Measurements from ENCODE around the gene ADGRE3.
A peak's percentile ranks its signal among the peaks of the same experiment; 100 is the strongest.

ADGRE3 gene, protein sequence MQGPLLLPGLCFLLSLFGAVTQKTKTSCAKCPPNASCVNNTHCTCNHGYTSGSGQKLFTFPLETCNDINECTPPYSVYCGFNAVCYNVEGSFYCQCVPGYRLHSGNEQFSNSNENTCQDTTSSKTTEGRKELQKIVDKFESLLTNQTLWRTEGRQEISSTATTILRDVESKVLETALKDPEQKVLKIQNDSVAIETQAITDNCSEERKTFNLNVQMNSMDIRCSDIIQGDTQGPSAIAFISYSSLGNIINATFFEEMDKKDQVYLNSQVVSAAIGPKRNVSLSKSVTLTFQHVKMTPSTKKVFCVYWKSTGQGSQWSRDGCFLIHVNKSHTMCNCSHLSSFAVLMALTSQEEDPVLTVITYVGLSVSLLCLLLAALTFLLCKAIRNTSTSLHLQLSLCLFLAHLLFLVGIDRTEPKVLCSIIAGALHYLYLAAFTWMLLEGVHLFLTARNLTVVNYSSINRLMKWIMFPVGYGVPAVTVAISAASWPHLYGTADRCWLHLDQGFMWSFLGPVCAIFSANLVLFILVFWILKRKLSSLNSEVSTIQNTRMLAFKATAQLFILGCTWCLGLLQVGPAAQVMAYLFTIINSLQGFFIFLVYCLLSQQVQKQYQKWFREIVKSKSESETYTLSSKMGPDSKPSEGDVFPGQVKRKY

DNA sequence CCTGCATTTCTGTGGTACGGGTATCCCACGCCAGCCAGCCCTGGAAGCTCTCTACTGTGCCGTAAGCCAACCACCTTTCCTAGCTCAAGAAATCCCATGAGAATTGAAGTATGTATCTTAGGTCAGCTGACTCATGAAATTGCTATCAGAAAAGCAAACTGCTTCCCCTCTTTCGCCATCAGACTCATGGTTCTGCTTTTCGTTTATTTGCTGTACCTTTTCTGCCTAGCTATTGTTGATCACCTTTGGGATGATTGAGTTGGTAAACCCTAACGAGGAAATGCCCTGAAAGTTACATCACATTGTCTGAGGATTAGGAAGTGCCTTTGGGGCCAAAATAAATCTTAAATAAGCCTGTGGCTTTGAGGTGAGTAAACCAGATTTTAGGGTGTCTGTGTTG lies at the start of gene ADGRE3:
ADGRE3 (minus strand) TSS at position 81 of the 400 bp plus-strand sequence; CDS start at position 7, 74 bp downstream.
- no peak for DNase-seq (ENCODE audit: low spot score)

DNA sequence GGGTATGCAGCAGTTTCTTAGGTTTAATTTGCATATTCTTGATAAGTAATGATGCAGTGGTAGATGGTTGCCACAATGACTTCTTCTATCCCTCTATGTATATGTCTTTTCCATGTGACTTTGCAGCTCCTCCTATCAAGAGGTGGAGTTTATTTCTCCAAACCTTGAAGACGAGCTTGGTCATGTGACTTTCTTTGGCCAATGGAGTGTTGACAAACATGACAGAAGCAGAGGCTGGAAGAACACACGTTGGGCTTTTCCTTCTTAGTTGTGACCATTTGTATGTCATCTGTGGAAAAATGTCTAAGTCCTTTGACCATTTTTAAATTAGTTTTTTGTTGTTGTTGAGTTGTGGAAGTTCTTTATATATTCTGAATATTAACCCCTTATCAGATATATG lies 47.5 kb upstream of the ADGRE3 start:
- DNase-seq (ENCODE audit: low spot score): no peak

DNA sequence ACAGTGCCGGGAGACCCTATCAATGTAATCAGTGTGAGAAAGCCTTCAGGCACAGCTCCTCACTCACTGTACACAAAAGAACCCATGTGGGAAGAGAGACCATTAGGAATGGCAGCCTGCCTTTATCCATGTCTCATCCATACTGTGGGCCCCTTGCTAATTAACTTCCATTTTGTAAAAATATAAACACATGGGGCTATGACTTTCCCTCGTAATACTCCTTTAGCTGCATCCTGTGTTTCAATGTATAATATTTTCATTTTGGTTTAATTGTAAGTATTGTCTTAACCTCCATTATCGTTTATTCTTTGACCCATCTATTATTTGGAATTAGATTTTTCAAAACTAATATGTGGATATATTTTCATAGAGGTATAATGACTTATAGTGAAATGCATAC lies 44.5 kb upstream of the ADGRE3 start:
- DNase-seq (ENCODE audit: low spot score): no peak

DNA sequence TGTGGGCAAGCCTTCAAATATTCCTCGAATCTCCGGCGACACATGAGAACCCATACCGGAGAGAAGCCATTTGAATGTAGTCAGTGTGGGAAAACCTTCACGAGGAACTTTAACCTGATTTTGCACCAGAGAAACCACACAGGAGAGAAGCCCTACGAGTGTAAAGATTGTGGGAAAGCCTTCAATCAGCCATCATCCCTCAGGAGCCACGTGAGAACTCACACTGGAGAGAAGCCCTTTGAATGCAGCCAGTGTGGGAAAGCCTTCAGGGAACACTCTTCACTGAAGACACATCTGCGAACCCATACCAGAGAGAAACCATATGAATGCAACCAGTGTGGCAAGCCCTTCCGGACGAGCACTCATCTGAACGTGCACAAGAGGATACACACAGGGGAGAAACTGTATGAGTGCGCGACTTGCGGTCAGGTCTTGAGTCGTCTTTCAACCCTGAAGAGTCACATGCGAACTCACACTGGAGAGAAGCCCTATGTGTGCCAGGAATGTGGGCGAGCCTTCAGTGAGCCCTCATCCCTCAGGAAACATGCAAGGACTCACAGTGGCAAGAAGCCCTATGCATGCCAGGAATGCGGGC lies 44.0 kb upstream of the ADGRE3 start:
- DNase-seq (ENCODE audit: low spot score): no peak

DNA sequence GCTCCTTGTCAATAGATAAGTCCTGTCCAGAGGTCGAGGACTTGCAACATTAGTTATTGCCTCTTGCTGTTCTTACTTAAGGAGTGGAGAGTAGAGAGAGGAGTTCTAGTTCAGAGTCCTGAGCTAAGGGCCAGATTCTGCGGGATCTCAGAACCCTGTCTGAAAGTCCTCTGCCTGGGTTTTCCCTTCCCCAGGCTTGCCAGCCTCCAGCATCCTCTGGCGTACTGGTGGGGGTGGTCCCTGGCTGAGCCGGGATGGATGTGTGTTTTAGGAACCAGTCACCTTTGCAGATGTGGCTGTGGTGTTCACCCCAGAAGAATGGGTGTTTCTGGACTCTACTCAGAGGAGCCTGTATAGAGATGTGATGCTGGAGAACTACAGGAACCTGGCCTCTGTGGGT lies 41.2 kb upstream of the ADGRE3 start:
- DNase-seq (ENCODE audit: low spot score): no peak

DNA sequence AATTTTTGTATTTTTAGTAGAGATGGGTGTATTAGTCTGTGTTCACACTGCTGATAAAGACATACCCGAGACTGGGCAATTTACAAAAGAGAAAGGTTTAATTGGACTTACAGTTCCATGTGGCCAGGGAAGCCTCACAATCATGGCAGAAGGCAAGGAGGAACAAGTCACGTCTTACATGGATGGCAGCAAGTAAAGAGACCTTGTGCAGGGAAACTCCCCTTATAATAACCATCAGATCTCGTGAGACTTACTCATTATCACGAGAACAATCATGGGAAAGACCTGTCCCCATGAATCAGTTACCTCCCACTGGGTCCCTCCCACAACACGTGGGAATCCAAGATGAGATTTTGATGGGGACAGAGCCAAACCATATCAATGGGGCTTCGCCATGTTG lies 29.8 kb upstream of the ADGRE3 start:
- DNase-seq (ENCODE audit: low spot score): no peak

DNA sequence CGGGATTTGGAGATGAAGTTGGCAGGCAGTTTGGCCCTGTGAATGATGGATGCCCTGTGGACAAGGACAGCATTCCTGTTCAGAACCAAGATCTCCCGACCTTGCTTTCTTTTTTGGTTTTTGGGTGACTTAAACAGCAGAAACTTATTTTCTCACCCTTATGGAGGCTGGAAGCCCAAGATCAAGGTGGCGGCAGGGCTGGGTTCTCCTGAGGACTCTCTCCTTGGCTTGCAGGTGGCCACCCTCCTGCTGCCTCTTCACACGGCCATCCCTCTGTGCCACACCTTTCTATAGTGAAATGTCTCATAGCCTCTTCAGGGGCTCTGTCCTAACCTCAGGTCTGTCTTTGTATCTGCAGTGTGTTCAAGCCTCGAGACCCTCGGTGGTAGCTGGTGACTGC lies 29.2 kb upstream of the ADGRE3 start:
- no peak for DNase-seq (ENCODE audit: low spot score)

DNA sequence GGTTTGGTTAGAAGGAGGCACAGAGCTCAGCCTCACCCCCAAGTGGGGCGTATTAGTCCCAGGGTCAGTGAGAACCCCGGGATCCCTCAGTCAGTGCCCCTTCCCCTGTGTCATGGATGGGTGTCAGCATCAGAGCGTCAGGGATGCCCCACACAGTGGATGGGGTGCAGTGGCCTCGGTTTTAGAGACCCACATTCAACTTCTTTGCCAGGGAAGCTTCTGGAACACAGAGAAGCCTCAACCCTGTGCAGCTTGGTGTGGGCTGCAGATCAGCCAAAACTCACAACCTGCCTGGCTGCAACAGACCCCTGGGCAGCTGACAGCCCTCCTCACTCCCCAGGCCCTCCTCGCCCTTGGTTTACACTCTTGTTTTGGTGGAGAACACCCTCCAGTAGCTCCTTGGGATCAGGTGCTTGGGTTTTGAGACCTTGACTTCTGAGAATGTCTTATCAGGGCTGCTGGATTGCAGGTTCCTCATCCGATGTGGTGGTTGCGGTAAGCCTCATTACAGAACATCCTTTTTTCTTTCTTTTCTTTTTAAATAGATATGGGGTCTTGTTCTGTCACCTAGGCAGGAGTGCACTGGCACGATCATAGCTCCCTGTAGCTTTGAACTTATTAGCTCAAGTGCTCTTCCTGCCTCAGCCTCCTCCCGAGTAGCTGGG lies 26.2 kb upstream of the ADGRE3 start:
- no peak for DNase-seq (ENCODE audit: low spot score)

DNA sequence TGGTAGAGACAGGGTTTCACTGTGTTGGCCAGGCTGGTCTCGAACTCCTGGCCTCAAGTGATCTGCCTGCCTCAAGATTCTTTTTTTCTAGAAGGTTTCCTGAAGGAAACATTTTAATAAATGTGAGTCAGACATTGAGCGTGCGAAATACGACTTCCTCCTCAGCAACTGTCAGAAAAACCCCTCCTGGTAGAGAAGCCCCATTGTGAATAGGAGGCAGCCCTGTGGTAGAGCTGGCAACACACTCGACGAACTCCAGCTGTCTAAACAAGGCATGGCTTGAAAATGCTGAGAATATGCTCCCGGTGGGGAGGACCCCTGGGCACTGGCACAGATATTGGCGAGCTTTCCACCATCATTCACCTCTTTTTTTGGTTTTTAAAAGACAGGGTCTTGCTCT lies 25.0 kb upstream of the ADGRE3 start:
- DNase-seq (ENCODE audit: low spot score): no peak

DNA sequence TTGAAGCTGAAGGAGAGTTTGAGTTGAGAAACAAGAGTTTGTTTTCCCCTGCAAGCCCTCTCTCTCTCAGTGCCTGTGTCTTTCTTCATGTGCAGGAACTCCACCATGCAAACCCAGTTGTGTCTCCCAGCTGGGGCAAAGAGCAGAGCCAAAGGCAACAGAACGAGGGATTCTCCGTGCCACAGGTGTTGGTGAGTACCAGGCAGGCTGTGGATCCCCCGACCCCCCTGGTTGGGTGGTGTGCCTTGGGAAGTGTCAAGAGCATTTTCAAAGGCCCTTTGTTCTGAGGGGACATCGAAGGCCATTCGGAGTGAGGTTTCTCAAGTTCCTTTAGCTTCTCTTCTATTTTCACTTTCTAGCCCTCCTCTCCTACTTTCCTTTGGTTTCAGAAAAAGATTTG lies 20.8 kb upstream of the ADGRE3 start:
- DNase-seq (ENCODE audit: low spot score): no peak

DNA sequence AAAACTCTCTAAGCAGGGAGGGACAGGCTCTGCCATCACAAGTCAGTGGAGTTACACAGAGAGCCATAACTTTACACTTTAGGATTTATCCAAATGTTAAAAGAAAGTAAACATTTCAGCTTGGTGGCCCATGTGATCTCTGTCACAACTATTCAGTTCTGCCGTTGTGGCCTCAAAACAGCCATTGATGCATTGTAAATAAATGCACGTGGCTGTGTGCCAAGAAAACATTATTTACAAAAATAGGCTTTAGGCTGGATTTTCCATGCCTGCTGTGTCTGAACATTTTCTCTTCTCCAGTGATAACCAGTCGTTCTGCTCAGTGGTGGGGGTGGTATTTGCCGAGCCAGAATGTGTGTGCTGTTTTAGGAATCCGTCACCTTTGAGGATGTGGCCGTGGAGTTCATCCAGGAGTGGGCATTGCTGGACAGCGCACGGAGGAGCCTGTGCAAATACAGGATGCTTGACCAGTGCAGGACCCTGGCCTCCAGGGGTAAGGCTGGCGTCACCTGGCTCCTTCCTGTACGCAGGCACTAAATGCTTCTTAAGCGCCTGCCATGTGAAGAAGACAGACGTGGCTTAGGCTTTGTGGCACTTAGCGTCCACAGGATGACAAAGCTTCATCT lies 20.1 kb upstream of the ADGRE3 start:
- DNase-seq (ENCODE audit: low spot score): no peak

DNA sequence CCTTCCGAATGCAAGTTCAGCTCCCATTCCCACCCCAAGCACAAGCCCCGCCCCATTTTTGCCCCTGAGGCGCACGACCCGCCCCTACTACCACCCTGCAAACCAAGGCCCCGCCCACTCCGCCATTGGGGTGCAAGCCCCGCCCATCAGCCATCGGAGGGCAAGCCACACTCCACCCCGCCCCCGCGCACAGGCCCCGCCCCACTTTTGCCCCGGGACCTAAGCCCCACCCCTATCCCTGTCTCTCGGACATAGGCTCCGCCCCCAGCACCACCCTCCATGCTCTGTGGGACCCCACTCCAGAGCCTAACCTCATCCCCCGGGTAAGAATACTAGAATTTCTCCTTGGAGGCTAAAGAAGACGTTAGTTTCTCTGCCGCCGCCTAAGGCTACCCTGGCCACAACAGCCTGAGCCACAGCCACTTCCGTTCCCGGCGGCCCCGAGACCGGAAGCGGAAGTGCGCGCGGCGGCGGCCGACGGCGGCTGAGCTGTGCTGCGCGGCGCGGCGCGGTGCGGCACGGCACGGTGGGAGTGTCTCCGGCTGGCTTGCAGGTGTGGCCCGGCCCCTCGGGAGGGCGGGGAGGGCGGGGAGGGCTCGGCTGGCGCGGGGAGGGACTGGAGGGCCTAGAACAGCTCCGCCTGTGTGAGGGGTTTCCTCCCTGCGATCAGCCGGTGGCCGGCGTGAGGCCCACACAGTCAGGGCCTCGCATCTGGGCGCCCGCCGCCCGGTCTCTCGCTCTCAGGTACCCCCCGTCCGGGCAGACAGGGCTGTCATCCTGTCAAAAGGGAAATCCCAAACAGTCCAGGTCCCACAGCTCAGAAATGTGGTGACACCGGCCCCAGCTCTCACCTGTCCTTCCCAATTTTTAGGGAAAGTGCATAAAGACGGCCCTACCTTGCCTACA lies 15.2 kb upstream of the ADGRE3 start, which contains the start of gene ZNF333:
ZNF333 (plus strand) TSS at position 451 of the 906 bp plus-strand sequence. CDS start 3,444 bp downstream, outside the sequence.
- peak; percentile 94 for DNase-seq (ENCODE audit: low spot score)

DNA sequence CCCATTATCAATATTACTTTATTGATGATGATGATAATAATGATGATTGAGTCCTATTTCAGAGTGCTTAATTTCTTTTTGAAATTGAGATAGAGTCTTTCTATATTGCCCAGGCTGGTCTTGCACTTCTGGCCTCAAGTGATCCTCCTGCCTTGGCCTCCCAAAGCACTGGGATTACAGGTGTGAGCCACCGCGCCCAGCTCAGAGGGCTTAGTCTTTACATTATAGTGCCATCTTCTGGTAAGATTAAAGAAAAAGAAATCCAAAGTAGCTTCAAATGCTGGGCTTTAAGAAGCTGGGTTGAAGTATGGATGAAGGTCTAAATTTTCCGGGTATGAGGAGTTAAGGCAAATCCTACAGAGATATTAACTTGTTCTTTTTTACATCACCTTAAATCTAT lies 11.8 kb upstream of the ADGRE3 start:
- peak; percentile 17 for DNase-seq (ENCODE audit: low spot score)

DNA sequence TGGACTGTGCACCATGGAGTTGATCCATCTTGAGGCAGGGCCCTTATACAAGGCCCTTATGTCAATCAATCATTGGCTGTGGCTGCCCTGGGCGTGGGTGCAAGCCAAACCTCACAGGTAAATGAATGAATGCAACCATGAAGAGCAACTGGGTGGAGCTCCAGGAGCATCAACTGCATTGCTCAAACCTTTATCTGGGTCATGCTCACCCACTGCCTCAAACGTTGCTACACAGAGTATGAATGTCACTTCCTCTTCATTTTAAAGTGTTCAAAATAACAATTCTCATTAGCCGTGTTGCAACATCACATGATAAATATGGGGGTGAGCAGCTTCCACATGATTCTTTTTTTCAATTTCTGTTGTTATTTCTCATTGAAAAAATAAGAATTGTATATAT lies 8.8 kb upstream of the ADGRE3 start:
- DNase-seq (ENCODE audit: low spot score): no peak

DNA sequence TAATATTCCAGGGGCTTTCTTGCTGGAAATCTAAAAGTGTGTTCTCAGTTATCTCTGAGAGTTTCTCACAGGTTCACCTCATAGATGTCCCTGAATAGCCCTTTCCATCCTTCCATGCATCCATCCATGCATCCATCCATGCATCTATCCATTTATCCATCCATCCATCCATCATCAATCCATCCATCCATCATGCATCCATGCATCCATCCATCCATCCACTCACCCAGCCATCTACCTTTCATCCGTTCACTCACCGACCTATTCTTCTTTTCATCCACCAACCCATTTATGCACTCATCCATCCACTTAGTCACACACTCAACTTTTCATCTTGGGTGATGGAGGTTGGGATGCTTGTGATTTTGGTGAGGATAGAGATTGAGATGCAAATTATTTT lies 7.4 kb upstream of the ADGRE3 start:
- no peak for DNase-seq (ENCODE audit: low spot score)

DNA sequence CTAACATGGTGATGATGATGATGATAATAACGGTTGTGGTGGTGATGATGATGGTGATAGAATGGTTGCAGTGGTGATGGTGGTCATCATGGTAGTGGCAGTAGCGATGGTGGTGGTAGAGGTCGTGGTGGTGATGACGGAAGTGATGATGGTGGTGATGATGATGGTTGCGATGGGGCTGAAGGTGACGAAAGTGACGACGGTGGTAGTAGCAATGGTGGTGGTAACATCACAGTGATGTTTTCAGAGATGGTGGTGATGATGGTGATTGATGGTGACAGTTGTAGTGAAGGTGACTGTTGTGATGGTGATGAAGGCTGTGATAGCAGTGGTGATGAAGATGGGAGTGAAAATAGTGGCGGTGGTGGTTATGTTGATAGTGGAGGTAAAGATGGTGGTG lies 3.6 kb upstream of the ADGRE3 start:
- DNase-seq (ENCODE audit: low spot score): no peak

DNA sequence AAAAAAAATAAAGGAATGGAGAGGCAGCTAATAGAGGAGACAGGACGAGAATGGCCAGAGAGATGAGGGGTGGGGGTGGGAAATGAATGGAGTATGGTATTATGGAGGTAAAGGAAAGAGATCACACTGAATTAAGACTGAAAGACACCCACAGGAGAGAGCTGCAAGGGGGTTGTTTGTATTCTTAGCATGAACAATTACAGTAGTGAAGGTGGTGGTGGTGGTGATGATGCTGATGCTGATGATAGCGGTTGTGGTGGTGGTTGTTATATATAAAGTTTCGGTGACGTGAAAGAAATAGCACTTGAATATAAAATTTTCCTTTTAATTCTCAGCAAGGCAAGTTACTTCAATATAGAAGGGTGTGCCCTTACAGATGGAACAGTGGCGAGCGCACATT lies 2.8 kb upstream of the ADGRE3 start:
- DNase-seq (ENCODE audit: low spot score): no peak

DNA sequence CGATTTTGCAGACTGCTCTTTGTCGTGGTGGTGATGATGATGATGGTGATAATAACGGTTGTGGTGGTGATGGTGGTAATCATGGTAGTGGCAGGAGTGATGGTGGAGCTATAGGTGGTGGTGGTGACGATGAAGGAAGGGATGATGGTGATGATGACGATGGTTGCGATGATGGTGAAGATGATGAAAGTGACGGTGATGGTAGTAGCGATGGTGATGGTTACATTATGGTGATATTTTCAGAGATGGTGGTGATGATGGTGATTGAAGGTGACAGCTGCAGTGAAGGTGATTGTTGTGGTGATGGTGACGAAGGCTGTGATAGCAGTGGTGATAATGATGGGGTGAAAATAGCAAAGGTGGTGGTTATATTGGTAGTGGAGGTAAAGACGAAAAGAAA lies 2.1 kb upstream of the ADGRE3 start:
- no peak for DNase-seq (ENCODE audit: low spot score)

DNA sequence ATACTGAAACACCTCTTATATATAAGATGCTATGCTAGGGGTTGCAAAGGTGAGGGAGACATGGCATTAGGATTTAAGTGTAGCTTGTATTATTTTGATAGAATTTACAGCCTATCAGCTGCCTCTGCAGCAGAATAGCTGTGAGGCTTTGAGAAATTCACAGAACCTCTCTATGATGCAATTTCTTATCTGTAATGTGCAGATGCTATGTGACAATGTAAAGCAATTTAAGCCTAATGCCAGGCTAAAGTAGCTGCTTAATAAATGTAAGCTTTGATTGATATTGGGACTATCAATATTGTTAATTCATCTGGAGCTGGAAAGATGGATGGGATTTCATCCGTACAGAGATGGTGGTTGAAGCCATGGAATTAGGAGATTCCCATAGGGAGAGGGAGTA lies 1.6 kb downstream of the ADGRE3 start:
- DNase-seq (ENCODE audit: low spot score): no peak

DNA sequence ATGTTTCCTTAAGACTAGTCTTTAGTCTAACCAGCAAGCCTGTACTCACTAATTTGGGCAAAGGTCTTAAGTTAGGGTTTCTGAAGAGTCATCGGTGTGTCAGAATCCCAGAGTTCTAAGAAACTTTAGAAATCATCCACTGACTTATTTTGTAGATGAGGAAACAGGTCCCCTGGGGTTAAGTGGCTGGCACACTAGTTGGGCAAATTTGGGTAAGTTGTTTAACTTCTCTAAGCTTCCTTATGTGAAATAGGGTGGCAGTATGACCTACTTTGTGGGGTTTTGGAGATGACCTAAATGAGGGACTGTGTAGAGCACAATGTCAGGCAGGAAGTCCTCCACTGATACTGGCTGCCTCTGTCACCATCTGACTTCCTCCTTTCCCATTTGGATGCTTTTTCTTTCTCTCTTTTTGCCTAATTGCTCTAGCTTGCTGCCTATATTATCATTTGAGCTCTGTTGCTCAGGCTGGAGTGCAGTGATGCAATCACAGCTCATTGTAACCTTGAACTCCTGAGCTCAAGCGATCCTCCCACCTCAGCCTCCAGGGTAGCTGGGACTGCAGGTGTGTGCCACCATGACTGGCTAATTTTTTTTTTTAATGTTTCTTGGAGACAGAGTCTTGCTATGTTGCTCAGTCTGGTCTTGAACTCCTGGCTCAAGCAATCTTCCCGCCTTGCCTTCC lies 2.3 kb downstream of the ADGRE3 start:
- DNase-seq (ENCODE audit: low spot score): no peak

DNA sequence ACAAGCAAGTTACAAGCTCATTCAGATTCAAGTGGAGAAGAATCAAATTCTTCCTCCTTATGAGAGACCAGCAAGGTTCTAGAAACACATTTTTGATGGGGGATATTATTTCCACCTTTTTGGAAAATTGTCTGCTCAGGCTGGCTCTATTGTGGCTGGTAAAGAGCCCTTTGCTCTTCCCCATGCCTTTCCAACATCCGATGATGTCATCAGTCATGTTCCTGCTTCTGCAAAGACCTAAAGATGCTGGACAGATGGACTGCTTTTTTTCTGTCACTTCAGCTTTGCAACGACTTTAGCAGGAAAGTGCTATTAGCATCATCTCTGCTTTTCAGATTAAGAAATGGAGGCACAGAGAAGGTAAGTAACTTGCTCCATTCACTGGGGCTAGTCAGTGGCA lies 4.2 kb downstream of the ADGRE3 start:
- no peak for DNase-seq (ENCODE audit: low spot score)

Measured in LoVo (cell line).